Measurements from ENCODE around the gene ZC2HC1B.

- no peak for TF ChIP-seq SIN3A (IDR thresholded peaks at IDR 0.05; ENCODE audit: borderline replicate concordance, insufficient read depth, low read length)
- no peak for TF ChIP-seq REST (IDR thresholded peaks at IDR 0.05; ENCODE audit: insufficient read depth in 1 of 2, low read depth in 2 of 2, low read length in 2 of 2)
- TF ChIP-seq POLR2AphosphoS5 (IDR thresholded peaks at IDR 0.05; ENCODE audit: low read depth, low read length) = no peak
- TF ChIP-seq TAF1 (IDR thresholded peaks at IDR 0.05; ENCODE audit: borderline replicate concordance, insufficient read depth, low read length) = no peak
- no peak for TF ChIP-seq FOXP2 (optimal IDR thresholded peaks at IDR 0.05; ENCODE audit: borderline replicate concordance, extremely low read depth, extremely low read length, insufficient read depth)
These were observed 65.7 kb downstream of the ZC2HC1B start for GRCh38 chr6:143929975-143930374.

All from PFSK-1 (cell line).